ENCODE measurements around the gene DBF4B.

DBF4B gene

GRCh38 chr17:44778656-44779210 lies 70.3 kb downstream of the DBF4B start:
- no peak for DNase-seq

DNA sequence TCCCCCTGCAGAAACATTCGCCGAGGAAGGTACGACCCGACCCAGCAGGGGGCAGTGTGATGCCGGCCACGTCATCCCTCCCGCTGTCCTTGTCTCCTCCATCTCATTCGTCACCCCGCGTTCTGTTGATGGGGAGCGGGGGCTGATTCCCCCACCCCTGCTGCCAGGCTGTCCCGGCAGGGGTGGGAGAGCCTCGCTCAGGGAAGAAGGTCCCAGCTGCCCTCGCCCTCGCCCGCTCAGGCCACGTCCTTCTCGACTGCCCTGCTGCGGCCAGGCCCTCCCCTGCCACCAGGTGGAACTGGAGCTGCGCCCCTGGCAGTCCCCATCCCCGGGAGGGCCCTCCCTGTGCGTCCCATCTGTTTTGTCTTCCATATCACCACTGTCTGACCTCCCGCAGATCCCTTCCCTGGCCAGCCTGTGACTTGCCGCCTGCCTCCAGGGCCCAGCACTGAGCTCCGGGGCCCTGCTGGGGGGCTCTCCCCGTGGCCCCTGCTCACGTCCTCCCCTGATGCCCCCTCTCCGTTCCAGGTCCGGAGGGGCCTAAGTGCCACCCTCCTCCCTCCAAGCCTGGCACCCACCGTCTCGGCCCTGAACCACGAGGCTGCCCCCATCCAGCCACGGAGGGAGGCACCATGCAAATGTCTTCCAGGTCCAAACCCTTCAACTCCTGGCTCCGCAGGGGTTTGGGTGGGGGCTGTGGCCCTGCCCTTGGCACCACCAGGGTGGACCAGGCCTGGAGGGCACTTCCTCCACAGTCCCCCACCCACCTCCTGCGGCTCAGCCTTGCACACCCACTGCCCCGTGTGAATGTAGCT lies 71.0 kb downstream of the DBF4B start:
- peak; percentile 86 for DNase-seq

GRCh38 chr17:44780161-44780560 lies 71.7 kb downstream of the DBF4B start:
- DNase-seq: no peak

DNA sequence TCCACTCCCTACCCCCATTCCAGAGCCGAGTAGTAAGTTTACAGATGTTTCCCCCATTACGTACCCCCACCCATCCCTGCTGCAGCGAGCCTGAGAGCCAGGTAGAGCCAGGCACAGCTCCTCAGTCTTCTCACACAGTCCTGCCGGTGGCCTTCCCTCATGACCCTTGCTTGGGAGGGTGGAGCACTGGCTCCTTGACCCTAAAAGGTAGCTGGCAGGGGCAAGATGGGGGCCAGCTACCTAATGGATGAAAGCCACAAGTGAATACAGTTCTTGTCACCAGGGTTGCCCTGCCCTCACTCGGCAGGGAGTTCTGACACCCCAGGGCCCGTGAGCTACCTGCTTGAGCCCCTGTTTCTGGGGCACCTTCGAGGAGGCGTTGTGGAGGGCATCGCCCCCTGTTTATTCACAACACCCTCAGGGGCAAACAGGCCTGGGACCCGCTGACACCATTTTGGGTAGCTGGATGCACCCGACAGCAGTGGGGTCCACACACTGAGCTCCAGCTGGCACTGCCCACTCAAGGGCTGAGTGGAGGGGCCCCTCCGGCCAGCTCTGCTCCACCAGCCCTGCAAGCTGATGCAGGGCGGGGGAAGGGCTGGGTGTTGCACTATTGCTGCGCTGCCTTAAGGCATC lies 72.5 kb downstream of the DBF4B start:
- no peak for DNase-seq

GRCh38 chr17:44781551-44782325 lies 73.3 kb downstream of the DBF4B start:
- DNase-seq: peak; percentile 74

- DNase-seq: no peak
These were observed 73.9 kb downstream of the DBF4B start for GRCh38 chr17:44782326-44782850.

- DNase-seq: no peak
These were observed 77.5 kb downstream of the DBF4B start for GRCh38 chr17:44785921-44786320.

DNA sequence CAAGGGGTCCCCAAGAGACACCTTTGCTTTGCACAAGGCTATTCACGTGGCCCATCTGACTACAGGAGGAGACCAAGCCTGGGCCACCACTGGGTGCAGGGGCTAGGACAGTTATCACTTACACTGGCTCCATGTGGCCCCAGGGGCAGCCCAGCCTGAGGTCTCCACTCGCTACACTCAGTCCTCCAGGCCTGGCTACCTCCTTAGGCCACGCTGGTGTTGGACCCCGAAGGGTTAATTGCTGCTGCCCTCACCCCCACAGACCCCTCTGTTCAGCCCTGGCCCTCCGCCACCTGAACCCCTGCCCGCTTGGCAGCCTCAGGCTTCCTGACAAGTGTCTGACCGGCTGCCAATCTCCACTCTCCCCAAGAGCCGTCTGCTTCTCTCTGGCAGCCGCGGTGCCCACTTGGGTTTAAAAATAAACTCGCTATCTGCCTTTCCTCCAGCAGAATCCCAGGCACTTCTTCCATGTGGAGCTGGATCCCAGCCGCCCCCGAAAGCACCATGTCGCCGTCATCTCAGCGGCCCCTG lies 78.2 kb downstream of the DBF4B start:
- no peak for DNase-seq

DNA sequence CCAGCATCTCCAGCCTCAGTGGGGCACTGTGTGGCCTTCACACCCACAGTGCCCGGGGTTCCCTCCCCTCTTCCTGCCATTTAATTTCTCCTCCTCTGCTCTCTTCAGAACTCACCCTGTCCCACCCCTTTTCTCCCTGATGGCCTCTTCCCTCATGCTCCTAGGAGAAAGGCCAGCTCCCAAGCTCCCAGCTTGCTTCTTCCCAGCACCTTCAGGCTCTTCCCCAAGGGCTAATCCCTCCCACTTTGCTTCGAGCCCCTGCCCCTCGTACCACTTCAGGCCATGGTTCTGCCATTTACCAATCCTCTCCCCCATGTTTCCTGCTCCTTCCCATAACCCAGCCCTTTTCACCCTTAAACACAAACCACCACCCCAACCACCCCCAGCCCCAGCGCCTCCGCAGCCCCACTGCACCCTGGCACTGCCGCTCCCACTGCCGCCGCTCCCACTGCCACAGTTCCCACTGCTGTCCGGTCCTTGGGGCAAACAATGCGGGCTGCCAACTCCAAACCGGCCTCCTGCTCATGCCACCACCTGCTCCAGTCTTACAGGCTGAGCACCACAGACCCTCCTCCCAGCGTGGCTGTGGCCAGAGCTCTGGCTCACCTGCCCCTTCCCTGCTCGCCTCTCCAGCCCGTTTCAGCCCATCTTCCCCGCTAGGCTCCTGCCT lies 78.9 kb downstream of the DBF4B start:
- no peak for DNase-seq

DNA sequence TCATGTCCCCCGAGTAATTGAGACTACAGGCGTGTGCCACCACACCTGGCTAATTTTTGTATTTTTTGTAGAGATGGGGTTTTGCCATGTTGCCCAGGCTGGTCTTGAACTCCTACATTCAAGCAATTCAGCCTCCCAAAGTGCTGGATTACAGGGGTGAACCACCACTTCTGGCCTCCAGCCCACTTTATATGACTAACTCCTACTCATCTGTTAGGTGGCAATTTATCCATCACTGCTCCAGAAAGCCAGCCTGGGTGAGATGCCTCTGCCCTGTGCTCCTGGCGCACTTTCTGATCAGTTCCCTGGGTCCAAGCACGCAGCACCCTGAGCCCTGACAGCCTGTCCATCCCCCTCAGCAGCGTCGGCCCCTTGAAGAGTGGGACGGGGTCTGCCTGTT lies 79.7 kb downstream of the DBF4B start:
- no peak for DNase-seq

GRCh38 chr17:44792276-44792675 lies 83.8 kb downstream of the DBF4B start:
- DNase-seq: no peak

DNA sequence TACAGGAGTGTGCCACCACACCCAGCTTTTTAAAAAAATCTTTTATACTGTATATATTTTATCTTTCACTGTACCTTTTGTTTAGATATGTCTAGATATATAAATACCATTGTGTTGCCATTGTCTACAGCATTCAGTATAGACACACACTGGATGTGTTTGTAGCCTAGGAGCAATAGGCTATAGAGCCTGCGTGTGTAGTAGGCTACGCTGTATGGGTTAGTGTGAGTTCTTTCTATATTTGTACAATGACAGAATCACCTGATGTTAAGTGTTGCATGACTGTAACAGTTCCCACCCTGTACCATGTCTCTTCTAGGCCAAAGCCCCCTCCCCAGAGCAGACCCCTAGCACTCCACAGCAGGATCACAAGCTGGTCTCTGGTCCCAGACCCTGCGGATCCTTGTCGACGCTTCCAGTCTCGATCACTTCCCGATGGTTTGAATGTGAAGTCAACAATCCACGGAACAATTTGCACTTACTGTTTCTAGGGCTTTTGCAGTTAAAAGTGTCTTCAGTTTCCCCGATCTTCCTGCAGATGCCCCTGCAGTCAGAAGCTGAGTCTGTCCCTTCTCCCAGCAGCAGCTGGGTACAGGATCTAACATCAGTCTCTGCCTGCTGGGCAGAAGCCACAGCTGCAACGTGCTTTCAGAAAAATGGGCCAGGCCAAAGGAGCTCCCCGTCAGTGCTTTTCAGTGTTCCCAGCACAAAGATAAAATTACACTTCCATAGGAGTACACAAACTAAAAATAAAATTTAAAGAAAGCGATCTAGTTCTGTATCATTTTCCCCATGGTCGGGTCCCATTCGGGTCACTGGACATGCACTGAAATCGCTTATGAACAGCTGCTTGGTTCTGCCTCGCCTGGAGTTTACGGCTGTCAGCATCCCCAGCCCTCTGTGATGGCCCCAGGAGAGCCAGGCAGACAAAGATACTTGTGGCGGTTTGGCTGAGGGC lies 85.7 kb downstream of the DBF4B start:
- no peak for DNase-seq

DNA sequence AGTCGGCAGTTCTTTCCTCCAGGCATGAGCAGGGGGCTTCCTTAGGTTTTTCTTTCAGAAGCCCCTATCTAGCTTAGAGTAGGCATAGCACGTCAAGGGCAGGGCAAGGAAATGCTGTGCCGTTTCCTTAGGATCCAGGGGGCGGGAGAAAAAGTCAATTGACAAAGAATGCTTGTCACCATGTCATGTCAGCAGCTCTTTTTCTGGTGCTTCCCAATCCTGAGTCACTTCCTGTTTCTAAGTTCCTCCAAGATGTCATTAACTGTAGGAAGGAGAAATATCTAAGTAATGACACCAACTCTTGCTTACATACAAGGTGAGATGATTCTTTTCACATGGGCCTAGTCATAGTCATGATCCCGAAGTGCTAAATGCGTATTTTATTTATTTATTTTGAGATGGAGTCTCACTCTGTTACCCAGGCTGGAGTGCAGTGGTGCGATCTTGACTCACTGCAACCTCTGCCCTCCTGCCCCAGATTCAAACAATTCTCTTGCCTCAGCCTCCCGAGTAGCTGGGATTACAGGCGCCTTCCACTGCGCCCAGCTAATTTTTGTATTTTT lies 86.5 kb downstream of the DBF4B start:
- no peak for DNase-seq

DNA sequence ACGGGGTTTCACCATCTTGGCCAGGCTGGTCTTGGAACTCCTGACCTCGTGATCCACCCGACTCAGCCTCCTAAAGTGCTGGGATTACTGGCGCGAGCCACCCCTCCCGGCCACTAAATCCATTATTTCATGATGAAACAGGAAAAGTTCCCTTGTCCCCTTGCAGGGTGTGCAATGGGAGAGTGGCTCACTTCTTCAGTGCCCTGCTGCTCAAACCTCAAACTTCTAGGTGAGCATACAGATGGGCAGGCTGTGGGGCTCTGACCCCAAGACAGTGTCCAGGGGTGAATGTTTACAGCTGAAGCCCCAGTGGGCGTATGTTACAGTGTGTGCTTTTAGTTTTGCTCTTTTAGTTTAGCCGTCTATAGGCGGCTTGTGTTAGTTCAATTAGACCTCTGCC lies 87.0 kb downstream of the DBF4B start:
- DNase-seq: no peak

DNA sequence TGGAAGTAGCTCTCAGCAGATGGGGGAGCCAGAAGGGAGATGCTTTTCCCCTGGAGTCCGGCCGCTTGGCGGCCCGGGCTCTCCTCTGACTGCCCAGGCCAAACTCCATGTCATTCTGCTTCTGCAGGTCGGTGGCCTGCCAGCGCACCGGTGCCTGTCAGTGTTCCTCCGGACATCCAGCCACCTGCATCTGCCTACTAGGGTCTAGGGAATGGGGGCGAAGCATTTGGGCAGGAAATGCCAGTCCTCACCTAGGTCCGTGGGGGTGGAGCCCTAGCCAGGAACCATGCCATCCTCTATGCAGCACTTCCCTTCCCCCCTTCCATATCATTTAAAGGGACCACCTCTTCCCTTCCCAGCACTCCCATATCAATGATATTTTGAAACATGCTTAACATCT lies 87.5 kb downstream of the DBF4B start:
- DNase-seq: no peak

- DNase-seq: no peak
These were observed 88.3 kb downstream of the DBF4B start for GRCh38 chr17:44796731-44797130.

- DNase-seq: no peak
These were observed 89.3 kb downstream of the DBF4B start for GRCh38 chr17:44797802-44798201.

DNA sequence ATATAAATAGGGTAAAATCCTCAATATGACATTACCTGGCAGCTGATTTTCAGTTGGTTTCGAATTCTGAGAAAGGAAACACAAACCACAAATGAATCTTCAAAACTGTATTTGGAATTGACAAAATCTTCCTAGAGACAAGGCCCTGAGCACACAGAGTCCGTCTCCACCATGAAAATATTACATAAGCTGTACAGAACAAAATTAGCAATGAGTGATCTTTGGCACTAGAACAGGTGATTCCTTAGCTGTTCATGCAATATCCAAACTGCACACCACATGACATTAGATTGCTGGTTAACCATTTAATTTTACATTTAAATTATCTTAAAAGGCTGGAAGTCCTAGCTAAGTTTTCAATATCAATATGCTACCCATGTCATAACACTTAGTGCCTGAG lies 89.9 kb downstream of the DBF4B start:
- no peak for DNase-seq

All from left hindlimb (tissue), 1 donor.